A673 (cell line): ENCODE measurements around the gene MEGF8.
A peak's percentile ranks its signal among the peaks of the same experiment; 100 is the strongest.

ENCODE experiments used
- CTCF ChIP-seq: fragments of 300-800, 200-600 bp; sonication (generic); conservative IDR thresholded peaks from 2 replicates; pipeline ENCODE4 v1.5.1; 2017; ENCODE audit warnings: low read depth, mild to moderate bottlenecking, antibody characterized with exemption, low read length, moderate library complexity, mixed read lengths
- EZH2 ChIP-seq: fragments of 200-600 bp; sonication (generic); IDR thresholded peaks from 2 replicates; pipeline ENCODE4 v1.6.1; 2017; ENCODE audit warnings: borderline replicate concordance, low read depth, mild to moderate bottlenecking, mixed read lengths, antibody characterized with exemption, low read length; ENCODE audit not compliant: poor library complexity, severe bottlenecking

GRCh38 chr19:42323852-42324654, 1.4 kb upstream of the MEGF8 start:
- 0 out of 2 replicates have a peak, but pooled peaks have one; percentile 21 for TF ChIP-seq CTCF
- TF ChIP-seq EZH2, result no peak
